ENCODE measurements around the gene ABAT. TPM values are rescaled to one million over a fixed set of nuclear protein-coding genes. Genes with fewer than 3 reads are reported as not detected.

ABAT gene
- total and polyA plus RNA-seq, 5 donors from 2014 or later, result 2.3 to 13.9 (median 3.3) TPM

- peaks cover 89% of the 10 kb centered on the region for H3K36me3 ChIP-seq (ENCODE audit: control insufficient read depth, insufficient read depth, low read length)
- Mint-ChIP-seq H3K9me3 (no peaks in the 10 kb centered on the region), H3K27ac (no peak overlapping the region), H3K36me3 (peaks cover 61% of the 10 kb centered on the region), H3K4me1 (peaks cover 5 to 19% (median 7%) of the 10 kb centered on the region in 4 donors), H3K27me3 (no peaks in the 10 kb centered on the region), H3K4me3 (no peak overlapping the region)
- DNase-seq, result no peak
- no peaks in the 10 kb centered on the region for H3K4me1 ChIP-seq (ENCODE audit: control insufficient read depth, insufficient read depth, low read length, poor library complexity, severe bottlenecking)
- no peaks in the 10 kb centered on the region for H3K9me3 ChIP-seq (ENCODE audit: control insufficient read depth in 2 of 2, low read length in 2 of 2)
- H3K4me3 ChIP-seq (ENCODE audit: low read depth, low read length), result no peak overlapping the region
- no peaks in the 10 kb centered on the region for H3K27me3 ChIP-seq (ENCODE audit: control insufficient read depth, insufficient read depth, low read length)
- ATAC-seq (ENCODE audit: low read depth in 2 of 2), result no peak
- no peak overlapping the region for H3K27ac ChIP-seq (ENCODE audit: insufficient read depth, low read length, poor library complexity, severe bottlenecking)
Measured at GRCh38 chr16:8631818-8632465, 42.5 kb upstream of the ABAT start.

- H3K27ac Mint-ChIP-seq, result no peak overlapping the region
- DNase-seq, result no peak
- Histone ChIP-seq H3K36me3 (ENCODE audit: control insufficient read depth, insufficient read depth, low read length) (peaks cover 85% of the 10 kb centered on the region), H3K9me3 (ENCODE audit: control insufficient read depth in 2 of 2, low read length in 2 of 2) (no peaks in the 10 kb centered on the region), H3K4me3 (ENCODE audit: low read depth, low read length) (no peak overlapping the region), H3K4me1 (ENCODE audit: control insufficient read depth, insufficient read depth, low read length, poor library complexity, severe bottlenecking) (no peaks in the 10 kb centered on the region), H3K27me3 (ENCODE audit: control insufficient read depth, insufficient read depth, low read length) (no peaks in the 10 kb centered on the region), H3K27ac (ENCODE audit: insufficient read depth, low read length, poor library complexity, severe bottlenecking) (no peak overlapping the region)
- peak; percentile 18 to 62 for ATAC-seq (ENCODE audit: low read depth in 2 of 2)
- H3K9me3 Mint-ChIP-seq, result no peaks in the 10 kb centered on the region
- no peak overlapping the region for H3K4me3 Mint-ChIP-seq
- H3K4me1 Mint-ChIP-seq, result peaks cover 0 to 16% (median 5%) of the 10 kb centered on the region in 4 donors
- H3K36me3 Mint-ChIP-seq, result peaks cover 56% of the 10 kb centered on the region
- no peaks in the 10 kb centered on the region for H3K27me3 Mint-ChIP-seq
Measured at GRCh38 chr16:8632675-8633182, 41.7 kb upstream of the ABAT start.

GRCh38 chr16:8634991-8635736, 39.3 kb upstream of the ABAT start:
- no peak overlapping the region for H3K27ac ChIP-seq (ENCODE audit: insufficient read depth, low read length, poor library complexity, severe bottlenecking)
- H3K9me3 ChIP-seq (ENCODE audit: control insufficient read depth in 2 of 2, low read length in 2 of 2), result no peaks in the 10 kb centered on the region
- peaks cover 0 to 7% (median 1%) of the 10 kb centered on the region in 4 donors for H3K4me1 Mint-ChIP-seq
- H3K27me3 ChIP-seq (ENCODE audit: control insufficient read depth, insufficient read depth, low read length), result no peaks in the 10 kb centered on the region
- peaks cover 81% of the 10 kb centered on the region for H3K36me3 ChIP-seq (ENCODE audit: control insufficient read depth, insufficient read depth, low read length)
- H3K27ac Mint-ChIP-seq, result peak overlapping the region in 2 of 3 donors; percentile 56 to 66
- no peaks in the 10 kb centered on the region for H3K27me3 Mint-ChIP-seq
- H3K4me3 Mint-ChIP-seq, result no peak overlapping the region
- DNase-seq, result no peak
- H3K4me3 ChIP-seq (ENCODE audit: low read depth, low read length), result no peak overlapping the region
- ATAC-seq (ENCODE audit: low read depth in 2 of 2), result no peak
- no peaks in the 10 kb centered on the region for H3K9me3 Mint-ChIP-seq
- no peaks in the 10 kb centered on the region for H3K4me1 ChIP-seq (ENCODE audit: control insufficient read depth, insufficient read depth, low read length, poor library complexity, severe bottlenecking)
- H3K36me3 Mint-ChIP-seq, result peaks cover 52% of the 10 kb centered on the region

- H3K27ac ChIP-seq (ENCODE audit: insufficient read depth, low read length, poor library complexity, severe bottlenecking), result no peak overlapping the region
- ATAC-seq (ENCODE audit: low read depth in 2 of 2) (no peak), DNase-seq (no peak)
- peaks cover 74% of the 10 kb centered on the region for H3K36me3 ChIP-seq (ENCODE audit: control insufficient read depth, insufficient read depth, low read length)
- H3K9me3 Mint-ChIP-seq, result no peaks in the 10 kb centered on the region
- H3K27me3 ChIP-seq (ENCODE audit: control insufficient read depth, insufficient read depth, low read length), result no peaks in the 10 kb centered on the region
- H3K4me1 ChIP-seq (ENCODE audit: control insufficient read depth, insufficient read depth, low read length, poor library complexity, severe bottlenecking), result no peaks in the 10 kb centered on the region
- no peak overlapping the region for H3K4me3 ChIP-seq (ENCODE audit: low read depth, low read length)
- no peak overlapping the region for H3K4me3 Mint-ChIP-seq
- H3K27ac Mint-ChIP-seq, result no peak overlapping the region
- no peaks in the 10 kb centered on the region for H3K9me3 ChIP-seq (ENCODE audit: control insufficient read depth in 2 of 2, low read length in 2 of 2)
- H3K27me3 Mint-ChIP-seq, result no peaks in the 10 kb centered on the region
- H3K36me3 Mint-ChIP-seq, result peaks cover 62% of the 10 kb centered on the region
- peaks cover 0 to 8% (median 4%) of the 10 kb centered on the region in 4 donors for H3K4me1 Mint-ChIP-seq
Measured at GRCh38 chr16:8639694-8640093, 34.7 kb upstream of the ABAT start.

- Mint-ChIP-seq H3K4me3 (no peak overlapping the region), H3K27ac (no peak overlapping the region), H3K36me3 (peaks cover 60% of the 10 kb centered on the region), H3K27me3 (no peaks in the 10 kb centered on the region), H3K9me3 (no peaks in the 10 kb centered on the region), H3K4me1 (peaks cover 0 to 16% (median 11%) of the 10 kb centered on the region in 4 donors)
- no peaks in the 10 kb centered on the region for H3K27me3 ChIP-seq (ENCODE audit: control insufficient read depth, insufficient read depth, low read length)
- no peaks in the 10 kb centered on the region for H3K9me3 ChIP-seq (ENCODE audit: control insufficient read depth in 2 of 2, low read length in 2 of 2)
- no peaks in the 10 kb centered on the region for H3K4me1 ChIP-seq (ENCODE audit: control insufficient read depth, insufficient read depth, low read length, poor library complexity, severe bottlenecking)
- no peak for DNase-seq
- H3K27ac ChIP-seq (ENCODE audit: insufficient read depth, low read length, poor library complexity, severe bottlenecking), result no peak overlapping the region
- ATAC-seq (ENCODE audit: low read depth in 2 of 2), result no peak
- no peak overlapping the region for H3K4me3 ChIP-seq (ENCODE audit: low read depth, low read length)
- H3K36me3 ChIP-seq (ENCODE audit: control insufficient read depth, insufficient read depth, low read length), result peaks cover 76% of the 10 kb centered on the region
Measured at GRCh38 chr16:8641671-8642070, 32.7 kb upstream of the ABAT start.

GRCh38 chr16:8642146-8642545, 32.3 kb upstream of the ABAT start:
- DNase-seq (no peak), ATAC-seq (ENCODE audit: low read depth in 2 of 2) (no peak)
- Mint-ChIP-seq H3K27ac (no peak overlapping the region), H3K4me3 (no peak overlapping the region), H3K4me1 (peaks cover 0 to 16% (median 11%) of the 10 kb centered on the region in 4 donors), H3K27me3 (no peaks in the 10 kb centered on the region), H3K36me3 (peaks cover 65% of the 10 kb centered on the region), H3K9me3 (no peaks in the 10 kb centered on the region)
- H3K9me3 ChIP-seq (ENCODE audit: control insufficient read depth in 2 of 2, low read length in 2 of 2), result no peaks in the 10 kb centered on the region
- no peak overlapping the region for H3K4me3 ChIP-seq (ENCODE audit: low read depth, low read length)
- peaks cover 80% of the 10 kb centered on the region for H3K36me3 ChIP-seq (ENCODE audit: control insufficient read depth, insufficient read depth, low read length)
- no peak overlapping the region for H3K27ac ChIP-seq (ENCODE audit: insufficient read depth, low read length, poor library complexity, severe bottlenecking)
- H3K27me3 ChIP-seq (ENCODE audit: control insufficient read depth, insufficient read depth, low read length), result no peaks in the 10 kb centered on the region
- H3K4me1 ChIP-seq (ENCODE audit: control insufficient read depth, insufficient read depth, low read length, poor library complexity, severe bottlenecking), result no peaks in the 10 kb centered on the region

GRCh38 chr16:8644211-8645140, 29.9 kb upstream of the ABAT start:
- Histone ChIP-seq H3K4me1 (ENCODE audit: control insufficient read depth, insufficient read depth, low read length, poor library complexity, severe bottlenecking) (no peaks in the 10 kb centered on the region), H3K27ac (ENCODE audit: insufficient read depth, low read length, poor library complexity, severe bottlenecking) (no peak overlapping the region), H3K36me3 (ENCODE audit: control insufficient read depth, insufficient read depth, low read length) (peaks cover 76% of the 10 kb centered on the region), H3K4me3 (ENCODE audit: low read depth, low read length) (no peak overlapping the region), H3K27me3 (ENCODE audit: control insufficient read depth, insufficient read depth, low read length) (no peaks in the 10 kb centered on the region), H3K9me3 (ENCODE audit: control insufficient read depth in 2 of 2, low read length in 2 of 2) (no peaks in the 10 kb centered on the region)
- H3K27ac Mint-ChIP-seq, result peak overlapping the region; percentile 41 to 91 (median 84)
- DNase-seq (peak in 2 of 3 donors; percentile 4 to 51), ATAC-seq (ENCODE audit: low read depth in 2 of 2) (peak; percentile 63 to 74)
- H3K9me3 Mint-ChIP-seq, result no peaks in the 10 kb centered on the region
- no peaks in the 10 kb centered on the region for H3K27me3 Mint-ChIP-seq
- peaks cover 64% of the 10 kb centered on the region for H3K36me3 Mint-ChIP-seq
- no peak overlapping the region for H3K4me3 Mint-ChIP-seq
- peaks cover 0 to 16% (median 11%) of the 10 kb centered on the region in 4 donors for H3K4me1 Mint-ChIP-seq
